Ascending aorta (tissue), 2 donors: ENCODE measurements around the gene CRYBA2. TPM values are rescaled to one million over a fixed set of nuclear protein-coding genes. Genes with fewer than 3 reads are reported as not detected.
A peak's percentile ranks its signal among the peaks of the same experiment; 100 is the strongest.

ENCODE experiments used
- DNase-seq, 2 donors: peaks; one replicate each; pipeline ENCODE4 v3.0.0-alpha.2; 2019; ENCODE audit warnings: low spot score in 2 of 2
- H3K27ac ChIP-seq, 2 donors: fragments of 200-600 bp; sonication (generic); one replicate each; pipeline ENCODE4 v1.5.1; 2016 to 2017; ENCODE audit warnings: mild to moderate bottlenecking in 1 of 2
- H3K27me3 ChIP-seq: fragments of 200-600 bp; sonication (generic); one replicate; pipeline ENCODE4 v1.5.1; 2017
- H3K36me3 ChIP-seq, 2 donors: fragments of 200-600 bp; sonication (generic); one replicate each; pipeline ENCODE4 v1.5.1; 2016
- H3K4me1 ChIP-seq, 2 donors: fragments of 200-600 bp; sonication (generic); one replicate each; pipeline ENCODE4 v1.5.1; 2016 to 2017; ENCODE audit warnings: mild to moderate bottlenecking in 1 of 2
- H3K4me3 ChIP-seq, 2 donors: fragments of 200-600 bp; sonication (generic); one replicate each; pipeline ENCODE4 v1.5.1; 2016 to 2017; ENCODE audit warnings: mild to moderate bottlenecking in 1 of 2
- H3K9me3 ChIP-seq, 2 donors: fragments of 200-600 bp; sonication (generic); one replicate each; pipeline ENCODE4 v1.5.1; 2016
- intact Hi-C: fragments of 100-400 bp; cut with DNase I; formaldehyde crosslinking; loops from one replicate; pipeline ENCODE4 v1.15.1; 2023
- total RNA-seq: library from RNA; depleted of rRNA; stranded (reverse); fragments of >200 nt; gene quantifications from one replicate; pipeline ENCODE4 v1.1.0, GENCODE V29; 2016
- TF ChIP-seq, protein P1 (sequence below), 3 experiments: fragments of 200-600 bp in 2 of 3; fragments of 450-650 bp in 1 of 3; sonication (generic) in 2 of 3; IDR thresholded peaks; one replicate each; pipeline ENCODE4 v1.5.1; 2016 to 2019; ENCODE audit warnings: antibody characterized with exemption in 3 of 3, mild to moderate bottlenecking in 1 of 3, moderate library complexity in 1 of 3

Gene CRYBA2
- total RNA-seq, 1 donor from 2014 or later = not detected

DNA sequence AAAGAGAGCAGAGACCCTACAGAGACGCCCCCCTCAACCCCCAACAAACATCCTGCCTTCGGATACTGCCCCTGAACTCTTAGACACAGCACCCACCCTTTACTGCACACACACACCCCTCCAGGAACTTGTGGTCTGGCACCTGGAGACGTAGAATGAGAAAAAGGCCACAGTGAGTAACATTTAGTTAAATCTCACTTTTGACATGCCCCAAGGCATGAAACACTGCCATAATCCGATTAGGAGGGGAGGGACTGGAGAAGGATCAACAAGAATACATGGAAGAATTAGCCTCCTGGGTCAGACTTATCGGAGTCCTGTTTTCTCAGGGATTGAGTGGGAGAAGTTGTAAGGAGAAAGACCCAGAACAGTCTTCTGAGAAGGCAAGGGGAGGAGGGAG is 29.6 kb downstream of the CRYBA2 start:
- TF ChIP-seq, protein P1, sequence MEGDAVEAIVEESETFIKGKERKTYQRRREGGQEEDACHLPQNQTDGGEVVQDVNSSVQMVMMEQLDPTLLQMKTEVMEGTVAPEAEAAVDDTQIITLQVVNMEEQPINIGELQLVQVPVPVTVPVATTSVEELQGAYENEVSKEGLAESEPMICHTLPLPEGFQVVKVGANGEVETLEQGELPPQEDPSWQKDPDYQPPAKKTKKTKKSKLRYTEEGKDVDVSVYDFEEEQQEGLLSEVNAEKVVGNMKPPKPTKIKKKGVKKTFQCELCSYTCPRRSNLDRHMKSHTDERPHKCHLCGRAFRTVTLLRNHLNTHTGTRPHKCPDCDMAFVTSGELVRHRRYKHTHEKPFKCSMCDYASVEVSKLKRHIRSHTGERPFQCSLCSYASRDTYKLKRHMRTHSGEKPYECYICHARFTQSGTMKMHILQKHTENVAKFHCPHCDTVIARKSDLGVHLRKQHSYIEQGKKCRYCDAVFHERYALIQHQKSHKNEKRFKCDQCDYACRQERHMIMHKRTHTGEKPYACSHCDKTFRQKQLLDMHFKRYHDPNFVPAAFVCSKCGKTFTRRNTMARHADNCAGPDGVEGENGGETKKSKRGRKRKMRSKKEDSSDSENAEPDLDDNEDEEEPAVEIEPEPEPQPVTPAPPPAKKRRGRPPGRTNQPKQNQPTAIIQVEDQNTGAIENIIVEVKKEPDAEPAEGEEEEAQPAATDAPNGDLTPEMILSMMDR (IDR thresholded peaks at IDR 0.05) = no peak
- H3K27me3 ChIP-seq = peaks cover 34% of the 10 kb centered on the region

DNA sequence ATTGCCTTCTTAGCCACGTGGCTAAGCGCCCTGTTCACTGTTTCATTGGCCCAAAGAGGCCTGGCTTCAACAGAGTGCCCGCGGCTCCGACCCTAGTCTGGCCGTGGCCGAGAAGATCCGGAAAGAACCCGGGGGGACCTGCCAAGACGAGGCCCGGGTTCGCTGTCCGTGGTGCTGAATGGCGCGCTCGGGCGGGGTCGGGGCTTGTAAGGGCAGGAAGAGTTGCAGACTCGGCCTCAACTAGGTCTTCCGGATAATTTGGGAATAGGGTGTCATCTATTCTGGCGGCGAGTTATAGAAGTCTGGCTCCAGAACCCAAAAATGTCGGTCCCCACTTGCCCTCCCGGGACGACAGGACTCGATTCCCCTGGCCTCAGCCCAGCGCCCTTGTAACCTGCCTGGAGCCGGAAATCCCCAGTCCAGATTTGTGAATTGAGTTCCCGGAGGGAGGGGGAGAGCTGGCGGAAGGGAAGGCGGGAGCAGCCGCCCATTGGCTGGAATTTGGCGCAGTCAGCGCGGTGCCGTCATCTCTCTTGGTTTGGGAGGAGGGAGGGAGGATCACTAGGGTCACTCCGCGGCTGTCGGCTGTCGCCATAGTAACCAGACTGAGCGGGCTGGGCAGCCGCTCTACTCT is 30.2 kb downstream of the CRYBA2 start:
- DNase-seq = no peak
- H3K27me3 ChIP-seq = peaks cover 34% of the 10 kb centered on the region
- H3K27ac ChIP-seq = no peak overlapping the region
- TF ChIP-seq, protein P1 (IDR thresholded peaks at IDR 0.05) = no peak
- peaks cover 0 to 5% of the 10 kb centered on the region in 2 donors for H3K4me1 ChIP-seq
- H3K4me3 ChIP-seq = no peak overlapping the region
- H3K9me3 ChIP-seq = no peaks in the 10 kb centered on the region
- H3K36me3 ChIP-seq = no peaks in the 10 kb centered on the region
- intact Hi-C loops = no loop called here

More for the DNA sequence above, 29.6 kb downstream of the CRYBA2 start:
- Histone ChIP-seq H3K4me3 (no peak overlapping the region), H3K9me3 (no peaks in the 10 kb centered on the region), H3K36me3 (no peaks in the 10 kb centered on the region), H3K27ac (no peak overlapping the region), H3K4me1 (peaks cover 0 to 5% of the 10 kb centered on the region in 2 donors)
- intact Hi-C loops = no loop called here
- DNase-seq = no peak

DNA sequence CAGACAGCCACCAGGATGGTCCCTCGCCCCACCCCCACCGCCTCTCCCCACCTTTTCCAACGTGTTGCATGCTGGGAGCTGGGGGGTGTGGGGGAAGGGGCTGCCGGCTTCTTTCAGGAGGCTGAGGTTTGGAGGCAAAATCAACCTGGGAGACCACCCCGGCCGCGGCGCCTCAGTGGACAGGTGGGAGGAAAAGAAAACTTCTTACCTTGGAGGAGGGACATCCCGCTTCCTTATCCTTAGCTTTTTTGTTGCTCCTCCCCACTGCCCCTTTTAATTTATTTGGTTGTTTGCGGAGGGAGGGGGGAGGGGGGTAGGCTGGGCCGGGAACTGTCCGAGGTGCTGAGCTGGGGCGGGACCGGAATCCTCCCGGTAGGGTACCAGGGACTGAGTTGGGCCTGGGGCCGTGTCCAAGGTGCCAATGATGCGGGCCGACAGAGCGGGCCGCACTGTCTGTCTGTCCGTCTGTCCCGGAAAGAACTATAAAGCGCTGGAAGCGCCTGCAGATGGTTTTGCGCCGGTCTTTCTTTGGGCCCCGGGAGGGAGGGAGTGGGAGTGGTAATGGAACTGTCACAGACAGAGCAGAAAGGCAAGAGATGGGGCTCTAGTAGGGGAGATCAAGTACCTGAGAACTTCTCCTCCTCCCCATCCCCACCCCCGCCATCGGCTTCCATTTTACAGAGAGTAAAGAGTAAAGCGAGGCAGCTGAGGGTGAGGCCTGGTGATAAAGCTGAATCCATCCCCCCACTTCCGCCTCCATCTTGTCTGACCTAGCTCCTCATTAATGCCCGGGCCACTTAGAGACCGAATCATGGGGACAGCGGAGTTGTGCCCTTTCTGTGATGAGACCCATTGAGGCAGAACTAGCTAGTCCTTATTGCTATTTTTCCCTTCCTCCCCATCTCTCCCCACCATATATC is 31.3 kb downstream of the CRYBA2 start:
- Histone ChIP-seq H3K4me3 (no peak overlapping the region), H3K36me3 (no peaks in the 10 kb centered on the region), H3K9me3 (no peaks in the 10 kb centered on the region), H3K27me3 (peaks cover 34% of the 10 kb centered on the region), H3K4me1 (peaks cover 0 to 5% of the 10 kb centered on the region in 2 donors), H3K27ac (no peak overlapping the region)
- TF ChIP-seq, protein P1 (IDR thresholded peaks at IDR 0.05) = no peak
- DNase-seq = no peak
- intact Hi-C loops = no loop called here

DNA sequence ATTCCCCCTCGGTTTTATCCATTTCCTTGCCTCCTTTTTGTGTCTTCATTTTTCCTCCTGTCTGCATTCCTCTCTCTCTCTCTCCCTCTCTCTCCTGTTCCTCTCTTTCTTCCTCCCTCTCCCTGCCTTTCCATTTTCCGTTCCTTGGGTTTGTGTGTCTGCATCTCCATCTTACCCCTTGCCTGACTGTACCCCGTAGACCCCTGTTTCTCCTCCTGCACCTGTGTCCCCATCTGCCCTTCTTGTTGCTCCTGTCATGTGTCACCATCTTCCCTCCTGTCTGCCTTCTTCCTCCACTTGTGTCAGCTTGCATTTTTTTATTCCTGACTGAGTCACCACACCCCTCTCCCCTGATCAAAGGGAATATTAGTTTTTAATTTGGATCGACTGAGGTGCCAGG is 32.0 kb downstream of the CRYBA2 start:
- Histone ChIP-seq H3K4me3 (no peak overlapping the region), H3K36me3 (no peaks in the 10 kb centered on the region), H3K4me1 (peaks cover 0 to 5% of the 10 kb centered on the region in 2 donors), H3K9me3 (no peaks in the 10 kb centered on the region), H3K27ac (no peak overlapping the region), H3K27me3 (peaks cover 34% of the 10 kb centered on the region)
- intact Hi-C loops = no loop called here
- TF ChIP-seq, protein P1 (IDR thresholded peaks at IDR 0.05) = no peak
- no peak for DNase-seq

DNA sequence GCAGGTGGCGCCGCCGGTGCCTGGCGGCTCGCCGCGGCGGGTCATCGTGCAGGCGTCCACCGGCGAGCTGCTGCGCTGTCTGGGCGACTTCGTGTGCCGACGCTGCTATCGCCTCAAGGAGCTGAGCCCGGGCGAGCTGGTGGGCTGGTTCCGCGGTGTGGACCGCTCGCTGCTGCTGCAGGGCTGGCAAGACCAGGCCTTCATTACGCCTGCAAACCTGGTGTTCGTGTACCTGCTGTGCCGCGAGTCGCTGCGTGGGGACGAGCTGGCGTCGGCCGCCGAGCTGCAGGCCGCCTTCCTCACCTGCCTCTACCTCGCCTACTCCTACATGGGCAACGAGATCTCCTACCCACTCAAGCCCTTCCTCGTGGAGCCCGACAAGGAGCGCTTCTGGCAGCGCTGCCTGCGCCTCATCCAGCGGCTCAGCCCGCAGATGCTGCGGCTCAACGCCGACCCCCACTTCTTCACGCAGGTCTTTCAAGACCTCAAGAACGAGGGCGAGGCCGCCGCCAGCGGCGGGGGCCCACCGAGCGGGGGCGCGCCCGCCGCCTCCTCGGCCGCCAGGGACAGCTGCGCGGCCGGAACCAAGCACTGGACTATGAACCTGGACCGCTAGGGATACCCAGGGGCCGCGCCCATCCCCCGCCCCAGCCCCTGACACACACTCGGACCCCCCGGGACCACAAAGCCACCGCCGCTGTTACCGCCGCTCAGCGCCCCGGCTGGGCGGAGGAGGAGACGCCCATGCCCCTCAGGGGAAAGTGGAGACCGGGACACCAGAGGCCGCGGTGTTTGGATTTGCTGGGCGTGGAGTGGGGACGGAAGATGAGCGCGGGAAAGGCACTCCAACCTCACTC is 32.7 kb downstream of the CRYBA2 start:
- DNase-seq = no peak
- Histone ChIP-seq H3K36me3 (no peaks in the 10 kb centered on the region), H3K9me3 (no peaks in the 10 kb centered on the region), H3K27me3 (peaks cover 34% of the 10 kb centered on the region), H3K4me3 (peak overlapping the region; percentile 4 to 16), H3K4me1 (peaks cover 0 to 5% of the 10 kb centered on the region in 2 donors), H3K27ac (no peak overlapping the region)
- TF ChIP-seq, protein P1 (IDR thresholded peaks at IDR 0.05) = no peak
- intact Hi-C loops = no loop called here
